ENCODE results near the gene NEBL. TPM values are rescaled to one million over a fixed set of nuclear protein-coding genes. Genes with fewer than 3 reads are reported as not detected.

The NEBL gene
- total and polyA plus RNA-seq, 4 donors = 19.4 to 74.7 (median 50.1) TPM

DNA sequence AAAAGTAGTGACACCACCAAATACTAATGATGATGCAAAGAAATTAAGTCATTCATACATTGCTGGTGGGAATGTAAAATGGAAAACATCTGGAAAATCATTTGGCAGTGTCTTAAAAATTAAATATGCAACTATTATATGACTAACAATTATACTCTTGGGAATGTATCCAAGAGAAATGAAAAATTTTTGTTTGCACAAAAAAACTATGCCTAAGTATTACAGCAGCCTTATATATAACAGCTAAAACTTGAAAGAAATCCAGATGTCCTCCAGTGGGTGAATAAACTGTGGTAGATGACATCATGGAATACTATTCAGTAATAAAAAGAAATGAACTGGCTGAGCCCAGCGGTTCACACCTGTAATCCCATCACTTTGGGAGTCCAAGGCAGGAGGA lies 132.0 kb downstream of the NEBL start:
- no peak for DNase-seq
- ATAC-seq (ENCODE audit: insufficient read depth, low FRiP score) = no peak
- H3K4me3 ChIP-seq = no peak overlapping the region
- H3K27ac ChIP-seq (ENCODE audit: low read depth in 1 of 2, low read length in 1 of 2) = no peak overlapping the region
- H3K27me3 ChIP-seq (ENCODE audit: control insufficient read depth in 3 of 3, insufficient read depth in 3 of 3, low read length in 2 of 3) = no peaks in the 10 kb centered on the region
- H3K9me3 ChIP-seq (ENCODE audit: control insufficient read depth in 4 of 4, insufficient read depth in 3 of 4, low read length in 3 of 4) = no peaks in the 10 kb centered on the region
- no peaks in the 10 kb centered on the region for H3K36me3 ChIP-seq (ENCODE audit: control insufficient read depth in 4 of 4, insufficient read depth in 4 of 4, low read length in 4 of 4)
- H3K9ac ChIP-seq (ENCODE audit: insufficient read depth in 1 of 2, low read length in 2 of 2) = no peak overlapping the region
- TF ChIP-seq CTCF (IDR thresholded peaks at IDR 0.05; ENCODE audit: control extremely low read depth, extremely low read depth) = no peak
- WGBS, 2 donors = 90 to 97% methylated on average over 1 of the region's 1 CpG
- peaks cover 0 to 21% (median 0%) of the 10 kb centered on the region in 5 donors for H3K4me1 ChIP-seq (ENCODE audit: control insufficient read depth in 5 of 5, insufficient read depth in 5 of 5, low read length in 5 of 5)

GRCh38 chr10:20760460-20760859 lies 136.7 kb downstream of the NEBL start:
- H3K36me3 ChIP-seq (ENCODE audit: control insufficient read depth in 4 of 4, insufficient read depth in 4 of 4, low read length in 4 of 4) = no peaks in the 10 kb centered on the region
- no peaks in the 10 kb centered on the region for H3K9me3 ChIP-seq (ENCODE audit: control insufficient read depth in 4 of 4, insufficient read depth in 3 of 4, low read length in 3 of 4)
- no peak overlapping the region for H3K9ac ChIP-seq (ENCODE audit: insufficient read depth in 1 of 2, low read length in 2 of 2)
- 74 to 85% methylated on average over 2 of the region's 2 CpGs for WGBS, 2 donors
- H3K4me3 ChIP-seq = no peak overlapping the region
- no peak for TF ChIP-seq CTCF (IDR thresholded peaks at IDR 0.05; ENCODE audit: control extremely low read depth, extremely low read depth)
- ATAC-seq (ENCODE audit: insufficient read depth, low FRiP score) = no peak
- H3K27ac ChIP-seq (ENCODE audit: low read depth in 1 of 2, low read length in 1 of 2) = no peak overlapping the region
- H3K4me1 ChIP-seq (ENCODE audit: control insufficient read depth in 5 of 5, insufficient read depth in 5 of 5, low read length in 5 of 5) = no peaks in the 10 kb centered on the region
- DNase-seq = no peak
- no peaks in the 10 kb centered on the region for H3K27me3 ChIP-seq (ENCODE audit: control insufficient read depth in 3 of 3, insufficient read depth in 3 of 3, low read length in 2 of 3)

- ATAC-seq (ENCODE audit: insufficient read depth, low FRiP score) (no peak), DNase-seq (no peak)
- H3K27me3 ChIP-seq (ENCODE audit: control insufficient read depth in 3 of 3, insufficient read depth in 3 of 3, low read length in 2 of 3) = no peaks in the 10 kb centered on the region
- H3K36me3 ChIP-seq (ENCODE audit: control insufficient read depth in 4 of 4, insufficient read depth in 4 of 4, low read length in 4 of 4) = no peaks in the 10 kb centered on the region
- peaks cover 0 to 13% (median 6%) of the 10 kb centered on the region in 4 donors for H3K9me3 ChIP-seq (ENCODE audit: control insufficient read depth in 4 of 4, insufficient read depth in 3 of 4, low read length in 3 of 4)
- H3K9ac ChIP-seq (ENCODE audit: insufficient read depth in 1 of 2, low read length in 2 of 2) = no peak overlapping the region
- no peak overlapping the region for H3K27ac ChIP-seq (ENCODE audit: low read depth in 1 of 2, low read length in 1 of 2)
- TF ChIP-seq CTCF (IDR thresholded peaks at IDR 0.05; ENCODE audit: control extremely low read depth, extremely low read depth) = no peak
- H3K4me1 ChIP-seq (ENCODE audit: control insufficient read depth in 5 of 5, insufficient read depth in 5 of 5, low read length in 5 of 5) = peaks cover 0 to 27% (median 0%) of the 10 kb centered on the region in 5 donors
- WGBS, 2 donors = 72 to 85% methylated on average over 2 of the region's 2 CpGs
- no peak overlapping the region for H3K4me3 ChIP-seq
These were observed 148.6 kb downstream of the NEBL start for GRCh38 chr10:20748551-20748950.

GRCh38 chr10:20747782-20748181 lies 149.3 kb downstream of the NEBL start:
- Histone ChIP-seq H3K27ac (ENCODE audit: low read depth in 1 of 2, low read length in 1 of 2) (no peak overlapping the region), H3K9me3 (ENCODE audit: control insufficient read depth in 4 of 4, insufficient read depth in 3 of 4, low read length in 3 of 4) (peaks cover 0 to 13% (median 6%) of the 10 kb centered on the region in 4 donors), H3K27me3 (ENCODE audit: control insufficient read depth in 3 of 3, insufficient read depth in 3 of 3, low read length in 2 of 3) (no peaks in the 10 kb centered on the region), H3K36me3 (ENCODE audit: control insufficient read depth in 4 of 4, insufficient read depth in 4 of 4, low read length in 4 of 4) (no peaks in the 10 kb centered on the region), H3K4me1 (ENCODE audit: control insufficient read depth in 5 of 5, insufficient read depth in 5 of 5, low read length in 5 of 5) (peaks cover 0 to 34% (median 0%) of the 10 kb centered on the region in 5 donors), H3K4me3 (no peak overlapping the region), H3K9ac (ENCODE audit: insufficient read depth in 1 of 2, low read length in 2 of 2) (no peak overlapping the region)
- no peak for DNase-seq
- no peak for ATAC-seq (ENCODE audit: insufficient read depth, low FRiP score)
- TF ChIP-seq CTCF (IDR thresholded peaks at IDR 0.05; ENCODE audit: control extremely low read depth, extremely low read depth) = no peak
